Astrocyte (in vitro differentiated cells and primary cell): ENCODE measurements around the gene PP2D1. TPM values are rescaled to one million over a fixed set of nuclear protein-coding genes. Genes with fewer than 3 reads are reported as not detected.

Experiments used
- DNase-seq: peaks from one replicate; pipeline ENCODE4 v3.0.0-alpha.2; 2010; ENCODE audit warnings: low read depth
- FAIRE-seq: peaks from 2 replicates; lab custom pipeline; 2011; peaks lifted over from hg19 to GRCh38; lab: Jason Lieb, UNC
- H2AFZ ChIP-seq: 2 replicates; pipeline ENCODE4 v1.6.0; 2012; ENCODE audit warnings: low read depth, low read length, inconsistent platforms
- H3K27ac ChIP-seq: 2 replicates; pipeline ENCODE4 v1.5.1; 2011; ENCODE audit warnings: low read depth, low read length, inconsistent platforms
- H3K27me3 ChIP-seq: 2 replicates; pipeline ENCODE4 v1.6.0; 2011; ENCODE audit warnings: low read length, inconsistent platforms; ENCODE audit not compliant: insufficient read depth
- H3K36me3 ChIP-seq: 2 replicates; pipeline ENCODE4 v1.5.1; 2011; ENCODE audit warnings: low read length, inconsistent platforms; ENCODE audit not compliant: insufficient read depth
- H3K4me1 ChIP-seq: 2 replicates; pipeline ENCODE4 v1.5.1; 2011; ENCODE audit warnings: low read length, inconsistent platforms; ENCODE audit not compliant: insufficient read depth
- H3K4me2 ChIP-seq: 2 replicates; pipeline ENCODE4 v1.6.0; 2012; ENCODE audit warnings: low read length, inconsistent platforms
- H3K4me3 ChIP-seq: 2 replicates; pipeline ENCODE4 v1.5.1; 2011; ENCODE audit warnings: low read depth, mild to moderate bottlenecking, low read length, inconsistent platforms; ENCODE audit not compliant: insufficient read depth
- H3K79me2 ChIP-seq: 2 replicates; pipeline ENCODE4 v1.6.0; 2012; ENCODE audit warnings: mild to moderate bottlenecking, low read length, inconsistent platforms; ENCODE audit not compliant: insufficient read depth
- H3K9ac ChIP-seq: 2 replicates; pipeline ENCODE4 v1.6.0; 2012; ENCODE audit warnings: mild to moderate bottlenecking, low read length, inconsistent platforms
- H3K9me3 ChIP-seq: 2 replicates; pipeline ENCODE4 v1.5.1; 2012; ENCODE audit warnings: low read depth, mild to moderate bottlenecking, low read length, inconsistent platforms; ENCODE audit not compliant: insufficient read depth
- H4K20me1 ChIP-seq: 2 replicates; pipeline ENCODE4 v1.6.0; 2012; ENCODE audit warnings: low read length, inconsistent platforms; ENCODE audit not compliant: insufficient read depth
- H3K27ac Mint-ChIP-seq: one replicate; pipeline ENCODE4 v1.8.0; 2021; ENCODE audit warnings: mild to moderate bottlenecking, mixed read lengths; ENCODE audit not compliant: unreplicated experiment
- H3K27me3 Mint-ChIP-seq: one replicate; pipeline ENCODE4 v1.8.0; 2021; ENCODE audit warnings: low read depth, mixed read lengths; ENCODE audit not compliant: unreplicated experiment
- H3K36me3 Mint-ChIP-seq: one replicate; pipeline ENCODE4 v1.8.0; 2021; ENCODE audit warnings: low read depth, mixed read lengths; ENCODE audit not compliant: unreplicated experiment
- H3K4me1 Mint-ChIP-seq: one replicate; pipeline ENCODE4 v1.8.0; 2021; ENCODE audit warnings: low read depth, mixed read lengths; ENCODE audit not compliant: unreplicated experiment
- H3K4me3 Mint-ChIP-seq: one replicate; pipeline ENCODE4 v1.8.0; 2021; ENCODE audit warnings: mild to moderate bottlenecking, moderate library complexity, mixed read lengths; ENCODE audit not compliant: unreplicated experiment
- H3K9me3 Mint-ChIP-seq: one replicate; pipeline ENCODE4 v1.8.0; 2021; ENCODE audit warnings: mild to moderate bottlenecking, mixed read lengths; ENCODE audit not compliant: unreplicated experiment
- EZH2 ChIP-seq: IDR thresholded peaks from 2 replicates; pipeline ENCODE4 v1.6.1; 2012; ENCODE audit warnings: mild to moderate bottlenecking, low read length, inconsistent platforms; ENCODE audit not compliant: insufficient read depth
- total RNA-seq: library from RNA; stranded (reverse); gene quantifications from 2 replicates; pipeline ENCODE4 v1.2.1, GENCODE V29; 2021
- TF ChIP-seq, protein P1 (sequence below): IDR thresholded peaks from 2 replicates; pipeline ENCODE4 v1.5.1; 2011; ENCODE audit warnings: low read depth, mild to moderate bottlenecking, inconsistent platforms, low read length, moderate library complexity; ENCODE audit not compliant: insufficient read depth

PP2D1 gene
- total RNA-seq, 1 donor from 2014 or later = not detected

DNA sequence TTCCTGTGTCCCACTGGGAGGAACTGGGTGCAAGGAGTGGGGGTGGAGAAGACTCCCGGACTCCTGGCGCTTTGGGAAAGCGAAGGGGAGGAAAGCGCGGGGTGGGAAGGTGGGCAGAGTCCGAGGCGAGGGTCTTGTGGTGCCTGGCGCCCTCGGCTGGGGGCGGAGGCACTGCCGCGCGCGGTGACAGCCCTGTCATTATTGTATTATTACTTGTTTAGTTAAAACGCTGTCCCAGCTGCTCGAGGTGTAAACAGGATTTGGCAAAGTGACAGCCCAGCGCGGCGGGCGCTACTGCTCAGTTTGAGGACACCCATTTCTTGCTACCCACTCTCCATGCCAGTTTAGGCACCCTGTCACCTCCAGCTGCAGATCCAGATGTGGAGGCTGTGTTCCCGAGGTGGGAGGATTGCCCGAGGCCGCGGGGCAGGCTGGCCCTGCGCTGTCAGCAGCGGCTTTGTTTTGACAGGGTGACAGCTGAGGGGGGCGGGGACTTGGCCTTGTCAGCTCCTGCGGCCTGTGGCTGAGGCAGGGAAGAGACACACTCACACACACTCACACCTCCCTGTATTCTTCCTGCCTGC lies 29.2 kb upstream of the PP2D1 start:
- no peak for FAIRE-seq
- peak overlapping the region; percentile 98 for H3K4me2 ChIP-seq
- peak overlapping the region; percentile 96 for H3K4me3 Mint-ChIP-seq
- peak overlapping the region; percentile 69 for H3K27ac Mint-ChIP-seq
- DNase-seq = peak; percentile 59
- H3K9ac ChIP-seq = peak overlapping the region; percentile 73
- peaks cover 12% of the 10 kb centered on the region for H3K4me1 ChIP-seq
- no peaks in the 10 kb centered on the region for H3K27me3 ChIP-seq
- peak overlapping the region; percentile 76 for H3K4me3 ChIP-seq
- no peaks in the 10 kb centered on the region for H3K27me3 Mint-ChIP-seq
- H3K27ac ChIP-seq = no peak overlapping the region
- H2AFZ ChIP-seq = peak overlapping the region; percentile 88
- no peaks in the 10 kb centered on the region for H3K36me3 Mint-ChIP-seq
- peaks cover 12% of the 10 kb centered on the region for H4K20me1 ChIP-seq
- H3K4me1 Mint-ChIP-seq = peaks cover 8% of the 10 kb centered on the region
- H3K9me3 Mint-ChIP-seq = no peaks in the 10 kb centered on the region
- TF ChIP-seq EZH2 = no peak
- TF ChIP-seq, protein P1, sequence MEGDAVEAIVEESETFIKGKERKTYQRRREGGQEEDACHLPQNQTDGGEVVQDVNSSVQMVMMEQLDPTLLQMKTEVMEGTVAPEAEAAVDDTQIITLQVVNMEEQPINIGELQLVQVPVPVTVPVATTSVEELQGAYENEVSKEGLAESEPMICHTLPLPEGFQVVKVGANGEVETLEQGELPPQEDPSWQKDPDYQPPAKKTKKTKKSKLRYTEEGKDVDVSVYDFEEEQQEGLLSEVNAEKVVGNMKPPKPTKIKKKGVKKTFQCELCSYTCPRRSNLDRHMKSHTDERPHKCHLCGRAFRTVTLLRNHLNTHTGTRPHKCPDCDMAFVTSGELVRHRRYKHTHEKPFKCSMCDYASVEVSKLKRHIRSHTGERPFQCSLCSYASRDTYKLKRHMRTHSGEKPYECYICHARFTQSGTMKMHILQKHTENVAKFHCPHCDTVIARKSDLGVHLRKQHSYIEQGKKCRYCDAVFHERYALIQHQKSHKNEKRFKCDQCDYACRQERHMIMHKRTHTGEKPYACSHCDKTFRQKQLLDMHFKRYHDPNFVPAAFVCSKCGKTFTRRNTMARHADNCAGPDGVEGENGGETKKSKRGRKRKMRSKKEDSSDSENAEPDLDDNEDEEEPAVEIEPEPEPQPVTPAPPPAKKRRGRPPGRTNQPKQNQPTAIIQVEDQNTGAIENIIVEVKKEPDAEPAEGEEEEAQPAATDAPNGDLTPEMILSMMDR = no peak
- H3K9me3 ChIP-seq = no peaks in the 10 kb centered on the region
- H3K36me3 ChIP-seq = no peaks in the 10 kb centered on the region
- no peaks in the 10 kb centered on the region for H3K79me2 ChIP-seq

DNA sequence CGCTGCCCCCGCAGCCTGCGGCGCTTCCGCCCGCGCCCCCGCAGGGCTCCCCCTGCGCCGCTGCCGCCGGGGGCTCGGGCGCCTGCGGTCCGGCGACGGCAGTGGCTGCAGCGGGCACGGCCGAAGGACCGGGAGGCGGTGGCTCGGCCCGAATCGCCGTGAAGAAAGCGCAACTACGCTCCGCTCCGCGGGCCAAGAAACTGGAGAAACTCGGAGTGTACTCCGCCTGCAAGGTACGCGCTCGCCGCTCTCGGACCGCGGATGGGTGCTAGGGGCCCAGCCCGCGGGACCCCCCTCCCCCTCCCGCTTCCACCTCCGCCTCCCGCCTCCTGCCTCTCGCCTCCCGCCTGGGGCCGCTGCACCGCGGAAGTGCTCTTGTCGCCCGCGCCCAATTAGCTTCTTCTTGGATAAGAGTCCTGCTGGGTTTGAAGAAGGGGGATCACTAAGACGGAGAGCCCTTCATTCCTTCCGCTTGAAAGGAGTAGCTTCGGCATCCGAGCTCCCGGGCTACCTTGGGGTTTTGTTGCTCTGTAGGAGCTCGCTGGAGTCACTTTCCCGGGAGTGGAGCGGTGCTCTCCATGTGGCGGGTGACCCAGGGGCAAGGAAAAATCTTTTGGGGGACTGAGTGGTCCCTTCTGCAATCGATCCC lies 28.6 kb upstream of the PP2D1 start:
- H3K27ac Mint-ChIP-seq = peak overlapping the region; percentile 69
- H3K27ac ChIP-seq = no peak overlapping the region
- H3K79me2 ChIP-seq = no peaks in the 10 kb centered on the region

More for the DNA sequence above, 28.6 kb upstream of the PP2D1 start:
- Histone ChIP-seq H2AFZ (peak overlapping the region; percentile 88), H4K20me1 (peaks cover 12% of the 10 kb centered on the region), H3K4me2 (peak overlapping the region; percentile 98), H3K9ac (peak overlapping the region; percentile 73), H3K27me3 (no peaks in the 10 kb centered on the region), H3K4me1 (peaks cover 12% of the 10 kb centered on the region), H3K36me3 (no peaks in the 10 kb centered on the region), H3K9me3 (no peaks in the 10 kb centered on the region), H3K4me3 (peak overlapping the region; percentile 76)
- Mint-ChIP-seq H3K9me3 (no peaks in the 10 kb centered on the region), H3K4me3 (peak overlapping the region; percentile 96), H3K27me3 (no peaks in the 10 kb centered on the region), H3K4me1 (peaks cover 8% of the 10 kb centered on the region), H3K36me3 (no peaks in the 10 kb centered on the region)
- TF ChIP-seq, protein P1 = no peak
- TF ChIP-seq EZH2 = no peak
- FAIRE-seq = no peak
- peak; percentile 63 for DNase-seq
